ENCODE results near the gene LTBP3. TPM values are rescaled to one million over a fixed set of nuclear protein-coding genes. Genes with fewer than 3 reads are reported as not detected.

The LTBP3 gene
- total and polyA plus RNA-seq, 2 donors (not counting 1 experiment from before 2014, with no cell fraction given) = 37.3 to 40.4 TPM

DNA sequence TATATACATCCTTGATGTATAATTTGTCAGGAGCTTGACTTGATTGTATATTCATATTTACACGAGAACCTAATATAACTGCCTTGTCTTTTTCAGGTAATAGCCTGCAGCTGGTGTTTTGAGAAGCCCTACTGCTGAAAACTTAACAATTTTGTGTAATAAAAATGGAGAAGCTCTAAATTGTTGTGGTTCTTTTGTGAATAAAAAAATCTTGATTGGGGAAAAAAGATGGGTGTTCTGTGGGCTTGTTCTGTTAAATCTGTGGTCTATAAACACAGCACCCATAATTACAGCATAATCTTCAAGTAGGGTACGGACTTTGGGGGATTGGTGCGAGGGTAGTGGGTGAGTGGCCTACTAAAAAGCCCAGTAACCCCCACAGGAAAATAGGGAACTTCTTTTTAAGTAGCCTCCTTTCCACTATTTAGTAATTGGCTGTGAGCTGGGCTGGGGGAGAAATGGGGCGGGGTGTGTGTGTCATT is 51.8 kb downstream of the LTBP3 start:
- no peak overlapping the region for H2AFZ ChIP-seq (ENCODE audit: low read length)
- TF ChIP-seq, protein P1, sequence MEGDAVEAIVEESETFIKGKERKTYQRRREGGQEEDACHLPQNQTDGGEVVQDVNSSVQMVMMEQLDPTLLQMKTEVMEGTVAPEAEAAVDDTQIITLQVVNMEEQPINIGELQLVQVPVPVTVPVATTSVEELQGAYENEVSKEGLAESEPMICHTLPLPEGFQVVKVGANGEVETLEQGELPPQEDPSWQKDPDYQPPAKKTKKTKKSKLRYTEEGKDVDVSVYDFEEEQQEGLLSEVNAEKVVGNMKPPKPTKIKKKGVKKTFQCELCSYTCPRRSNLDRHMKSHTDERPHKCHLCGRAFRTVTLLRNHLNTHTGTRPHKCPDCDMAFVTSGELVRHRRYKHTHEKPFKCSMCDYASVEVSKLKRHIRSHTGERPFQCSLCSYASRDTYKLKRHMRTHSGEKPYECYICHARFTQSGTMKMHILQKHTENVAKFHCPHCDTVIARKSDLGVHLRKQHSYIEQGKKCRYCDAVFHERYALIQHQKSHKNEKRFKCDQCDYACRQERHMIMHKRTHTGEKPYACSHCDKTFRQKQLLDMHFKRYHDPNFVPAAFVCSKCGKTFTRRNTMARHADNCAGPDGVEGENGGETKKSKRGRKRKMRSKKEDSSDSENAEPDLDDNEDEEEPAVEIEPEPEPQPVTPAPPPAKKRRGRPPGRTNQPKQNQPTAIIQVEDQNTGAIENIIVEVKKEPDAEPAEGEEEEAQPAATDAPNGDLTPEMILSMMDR (conservative IDR thresholded peaks at IDR 0.05 in 1 of 2, IDR thresholded peaks at IDR 0.05 in 1 of 2; ENCODE audit: low read depth in 1 of 2, low read length in 2 of 2) = no peak
- no peak for TF ChIP-seq EZH2 (IDR thresholded peaks at IDR 0.05; ENCODE audit: low read length, missing control alignments)
- H3K27ac ChIP-seq (ENCODE audit: insufficient read depth, low read length) = peak overlapping the region; percentile 100
- H3K9me3 ChIP-seq (ENCODE audit: control insufficient read depth, insufficient read depth, low read depth, low read length) = no peaks in the 10 kb centered on the region
- peaks cover 58% of the 10 kb centered on the region for H3K79me2 ChIP-seq (ENCODE audit: control insufficient read depth, insufficient read depth, low read length)
- peaks cover 11% of the 10 kb centered on the region for H4K20me1 ChIP-seq (ENCODE audit: control insufficient read depth, extremely low read depth, insufficient read depth, low read length)
- peak overlapping the region; percentile 79 for H3K4me2 ChIP-seq (ENCODE audit: extremely low read depth, insufficient read depth, low read length)
- no peaks in the 10 kb centered on the region for H3K27me3 ChIP-seq (ENCODE audit: control insufficient read depth, insufficient read depth, low read length)
- peak overlapping the region; percentile 62 for H3K9ac ChIP-seq (ENCODE audit: insufficient read depth, low read length)
- H3K36me3 ChIP-seq (ENCODE audit: control insufficient read depth, insufficient read depth, low read length) = peaks cover 5% of the 10 kb centered on the region
- H3K4me3 ChIP-seq (replicated peaks in 1 of 4; ENCODE audit: control extremely low read depth in 1 of 4, insufficient read depth in 1 of 4, low read depth in 3 of 4, low read length in 4 of 4) = peak overlapping the region; percentile 72 to 98 (median 76)
- DNase-seq (ENCODE audit: low read depth in 2 of 2) = no peak
- no peaks in the 10 kb centered on the region for H3K4me1 ChIP-seq (ENCODE audit: control insufficient read depth, extremely low read depth, insufficient read depth, low read length)

DNA sequence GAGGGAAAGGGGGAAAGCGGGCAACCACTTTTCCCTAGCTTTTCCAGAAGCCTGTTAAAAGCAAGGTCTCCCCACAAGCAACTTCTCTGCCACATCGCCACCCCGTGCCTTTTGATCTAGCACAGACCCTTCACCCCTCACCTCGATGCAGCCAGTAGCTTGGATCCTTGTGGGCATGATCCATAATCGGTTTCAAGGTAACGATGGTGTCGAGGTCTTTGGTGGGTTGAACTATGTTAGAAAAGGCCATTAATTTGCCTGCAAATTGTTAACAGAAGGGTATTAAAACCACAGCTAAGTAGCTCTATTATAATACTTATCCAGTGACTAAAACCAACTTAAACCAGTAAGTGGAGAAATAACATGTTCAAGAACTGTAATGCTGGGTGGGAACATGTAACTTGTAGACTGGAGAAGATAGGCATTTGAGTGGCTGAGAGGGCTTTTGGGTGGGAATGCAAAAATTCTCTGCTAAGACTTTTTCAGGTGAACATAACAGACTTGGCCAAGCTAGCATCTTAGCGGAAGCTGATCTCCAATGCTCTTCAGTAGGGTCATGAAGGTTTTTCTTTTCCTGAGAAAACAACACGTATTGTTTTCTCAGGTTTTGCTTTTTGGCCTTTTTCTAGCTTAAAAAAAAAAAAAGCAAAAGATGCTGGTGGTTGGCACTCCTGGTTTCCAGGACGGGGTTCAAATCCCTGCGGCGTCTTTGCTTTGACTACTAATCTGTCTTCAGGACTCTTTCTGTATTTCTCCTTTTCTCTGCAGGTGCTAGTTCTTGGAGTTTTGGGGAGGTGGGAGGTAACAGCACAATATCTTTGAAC is 52.5 kb downstream of the LTBP3 start:
- H2AFZ ChIP-seq (ENCODE audit: low read length) = no peak overlapping the region
- peak overlapping the region; percentile 72 to 98 (median 76) for H3K4me3 ChIP-seq (replicated peaks in 1 of 4; ENCODE audit: control extremely low read depth in 1 of 4, insufficient read depth in 1 of 4, low read depth in 3 of 4, low read length in 4 of 4)
- H3K27ac ChIP-seq (ENCODE audit: insufficient read depth, low read length) = peak overlapping the region; percentile 100
- no peaks in the 10 kb centered on the region for H3K27me3 ChIP-seq (ENCODE audit: control insufficient read depth, insufficient read depth, low read length)
- peaks cover 11% of the 10 kb centered on the region for H4K20me1 ChIP-seq (ENCODE audit: control insufficient read depth, extremely low read depth, insufficient read depth, low read length)
- peaks cover 64% of the 10 kb centered on the region for H3K79me2 ChIP-seq (ENCODE audit: control insufficient read depth, insufficient read depth, low read length)
- TF ChIP-seq, protein P1 (conservative IDR thresholded peaks at IDR 0.05 in 1 of 2, IDR thresholded peaks at IDR 0.05 in 1 of 2; ENCODE audit: low read depth in 1 of 2, low read length in 2 of 2) = no peak
- TF ChIP-seq EZH2 (IDR thresholded peaks at IDR 0.05; ENCODE audit: low read length, missing control alignments) = no peak
- no peaks in the 10 kb centered on the region for H3K9me3 ChIP-seq (ENCODE audit: control insufficient read depth, insufficient read depth, low read depth, low read length)
- DNase-seq (ENCODE audit: low read depth in 2 of 2) = peak; percentile 34 to 58
- H3K4me2 ChIP-seq (ENCODE audit: extremely low read depth, insufficient read depth, low read length) = peak overlapping the region; percentile 79
- H3K36me3 ChIP-seq (ENCODE audit: control insufficient read depth, insufficient read depth, low read length) = peaks cover 5% of the 10 kb centered on the region
- peak overlapping the region; percentile 97 for H3K9ac ChIP-seq (ENCODE audit: insufficient read depth, low read length)
- no peaks in the 10 kb centered on the region for H3K4me1 ChIP-seq (ENCODE audit: control insufficient read depth, extremely low read depth, insufficient read depth, low read length)

DNA sequence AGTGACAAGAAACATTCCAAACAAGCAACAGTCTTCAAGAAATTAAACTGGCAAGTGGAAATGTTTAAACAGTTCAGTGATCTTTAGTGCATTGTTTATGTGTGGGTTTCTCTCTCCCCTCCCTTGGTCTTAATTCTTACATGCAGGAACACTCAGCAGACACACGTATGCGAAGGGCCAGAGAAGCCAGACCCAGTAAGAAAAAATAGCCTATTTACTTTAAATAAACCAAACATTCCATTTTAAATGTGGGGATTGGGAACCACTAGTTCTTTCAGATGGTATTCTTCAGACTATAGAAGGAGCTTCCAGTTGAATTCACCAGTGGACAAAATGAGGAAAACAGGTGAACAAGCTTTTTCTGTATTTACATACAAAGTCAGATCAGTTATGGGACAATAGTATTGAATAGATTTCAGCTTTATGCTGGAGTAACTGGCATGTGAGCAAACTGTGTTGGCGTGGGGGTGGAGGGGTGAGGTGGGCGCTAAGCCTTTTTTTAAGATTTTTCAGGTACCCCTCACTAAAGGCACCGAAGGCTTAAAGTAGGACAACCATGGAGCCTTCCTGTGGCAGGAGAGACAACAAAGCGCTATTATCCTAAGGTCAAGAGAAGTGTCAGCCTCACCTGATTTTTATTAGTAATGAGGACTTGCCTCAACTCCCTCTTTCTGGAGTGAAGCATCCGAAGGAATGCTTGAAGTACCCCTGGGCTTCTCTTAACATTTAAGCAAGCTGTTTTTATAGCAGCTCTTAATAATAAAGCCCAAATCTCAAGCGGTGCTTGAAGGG is 53.3 kb downstream of the LTBP3 start:
- TF ChIP-seq, protein P1 (conservative IDR thresholded peaks at IDR 0.05 in 1 of 2, IDR thresholded peaks at IDR 0.05 in 1 of 2; ENCODE audit: low read depth in 1 of 2, low read length in 2 of 2) = no peak
- no peak for TF ChIP-seq EZH2 (IDR thresholded peaks at IDR 0.05; ENCODE audit: low read length, missing control alignments)
- Histone ChIP-seq H3K79me2 (ENCODE audit: control insufficient read depth, insufficient read depth, low read length) (peaks cover 72% of the 10 kb centered on the region), H3K4me1 (ENCODE audit: control insufficient read depth, extremely low read depth, insufficient read depth, low read length) (no peaks in the 10 kb centered on the region), H3K27ac (ENCODE audit: insufficient read depth, low read length) (peak overlapping the region; percentile 100), H3K27me3 (ENCODE audit: control insufficient read depth, insufficient read depth, low read length) (no peaks in the 10 kb centered on the region), H3K36me3 (ENCODE audit: control insufficient read depth, insufficient read depth, low read length) (peaks cover 9% of the 10 kb centered on the region), H3K4me3 (replicated peaks in 1 of 4; ENCODE audit: control extremely low read depth in 1 of 4, insufficient read depth in 1 of 4, low read depth in 3 of 4, low read length in 4 of 4) (peak overlapping the region; percentile 72 to 98 (median 76)), H2AFZ (ENCODE audit: low read length) (no peak overlapping the region), H3K9ac (ENCODE audit: insufficient read depth, low read length) (peak overlapping the region; percentile 97), H3K4me2 (ENCODE audit: extremely low read depth, insufficient read depth, low read length) (peak overlapping the region; percentile 79), H4K20me1 (ENCODE audit: control insufficient read depth, extremely low read depth, insufficient read depth, low read length) (peaks cover 11% of the 10 kb centered on the region), H3K9me3 (ENCODE audit: control insufficient read depth, insufficient read depth, low read depth, low read length) (no peaks in the 10 kb centered on the region)
- peak; percentile 29 to 47 for DNase-seq (ENCODE audit: low read depth in 2 of 2)
